ENCODE measurements around the gene CST7.
"Not testable (repeated sequence)": the region's sequence is repeated elsewhere in the genome, so short reads cannot be mapped to it uniquely, and the experiment has no call there.

The CST7 gene

GRCh38 chr20:24987873-24988835 is 39.1 kb downstream of the CST7 start:
- no peak for DNase-seq

GRCh38 chr20:24989162-24989561 is 40.1 kb downstream of the CST7 start:
- DNase-seq: no peak

- peak; percentile 12 for DNase-seq
These were observed 41.8 kb downstream of the CST7 start for GRCh38 chr20:24990810-24991252.

- peak; percentile 25 for DNase-seq
These were observed 42.9 kb downstream of the CST7 start for GRCh38 chr20:24991897-24992486.

- DNase-seq: peak; percentile 96
These were observed 43.6 kb downstream of the CST7 start, which contains the start of gene APMAP for GRCh38 chr20:24992487-24993205. APMAP (minus strand) TSS chr20:24992751; CDS start chr20:24992688, 63 bp downstream.

- DNase-seq: no peak
These were observed 44.5 kb downstream of the CST7 start for GRCh38 chr20:24993337-24994185.

- DNase-seq: no peak
These were observed 45.1 kb downstream of the CST7 start for GRCh38 chr20:24994186-24994465.

- peak; percentile 91 for DNase-seq
These were observed 45.6 kb downstream of the CST7 start for GRCh38 chr20:24994470-24995368.

GRCh38 chr20:24995741-24996448 is 46.8 kb downstream of the CST7 start:
- no peak for DNase-seq

- DNase-seq: no peak
These were observed 47.6 kb downstream of the CST7 start for GRCh38 chr20:24996449-24997377.

GRCh38 chr20:24998121-24998520 is 49.1 kb downstream of the CST7 start:
- DNase-seq: no peak

- no peak for DNase-seq
These were observed 49.8 kb downstream of the CST7 start for GRCh38 chr20:24998631-24999445.

- DNase-seq: no peak
These were observed 50.5 kb downstream of the CST7 start for GRCh38 chr20:24999568-24999967.

GRCh38 chr20:25000268-25000801 is 51.3 kb downstream of the CST7 start:
- no peak for DNase-seq

- not testable (repeated sequence) for DNase-seq
These were observed 52.3 kb downstream of the CST7 start for GRCh38 chr20:25001323-25001722.

- no peak for DNase-seq
These were observed 53.9 kb downstream of the CST7 start for GRCh38 chr20:25003002-25003401.

GRCh38 chr20:25005220-25005619 is 56.2 kb downstream of the CST7 start:
- DNase-seq: no peak

GRCh38 chr20:25005661-25006060 is 56.6 kb downstream of the CST7 start:
- DNase-seq: no peak
